ENCODE results near the gene GTPBP1. TPM values are rescaled to one million over a fixed set of nuclear protein-coding genes. Genes with fewer than 3 reads are reported as not detected.
A peak's percentile ranks its signal among the peaks of the same experiment; 100 is the strongest.

GTPBP1 gene
- total RNA-seq, 1 donor from 2014 or later = 19.3 TPM

- Histone ChIP-seq H3K27ac (ENCODE audit: low read depth, low read length) (peak within 1 kb of the TSS; percentile 97), H3K27me3 (ENCODE audit: control insufficient read depth in 3 of 3, insufficient read depth in 3 of 3, low read length in 3 of 3) (no peaks in the 10 kb centered on the region), H3K9me3 (ENCODE audit: control insufficient read depth in 3 of 3, low read length in 3 of 3) (no peaks in the 10 kb centered on the region), H3K4me3 (ENCODE audit: low read length in 3 of 3) (peak within 1 kb of the TSS; percentile 82 to 92 (median 88)), H3K9ac (ENCODE audit: low read depth in 1 of 3, low read length in 3 of 3) (peak within 1 kb of the TSS; percentile 89 to 97 (median 96)), H3K4me1 (ENCODE audit: control insufficient read depth in 3 of 3, insufficient read depth in 3 of 3, low read length in 3 of 3) (peaks cover 32 to 50% (median 49%) of the 10 kb centered on the region in 3 donors), H3K36me3 (ENCODE audit: control insufficient read depth in 3 of 3, insufficient read depth in 3 of 3, low read length in 3 of 3) (peaks cover 2 to 11% (median 7%) of the 10 kb centered on the region in 3 donors)
Measured at GRCh38 chr22:38700789-38701628, 4.7 kb upstream of the GTPBP1 start, which contains the start of gene JOSD1. TSS of gene JOSD1 (minus strand) at chr22:38700943. CDS start at chr22:38699987, 956 bp downstream.

- Histone ChIP-seq H3K9ac (ENCODE audit: low read depth in 1 of 3, low read length in 3 of 3) (peak overlapping the region; percentile 61 to 81 (median 76)), H3K27ac (ENCODE audit: low read depth, low read length) (peak overlapping the region; percentile 94), H3K27me3 (ENCODE audit: control insufficient read depth in 3 of 3, insufficient read depth in 3 of 3, low read length in 3 of 3) (no peaks in the 10 kb centered on the region), H3K36me3 (ENCODE audit: control insufficient read depth in 3 of 3, insufficient read depth in 3 of 3, low read length in 3 of 3) (peaks cover 1 to 2% (median 2%) of the 10 kb centered on the region in 3 donors), H3K4me3 (ENCODE audit: low read length in 3 of 3) (peak overlapping the region; percentile 60 to 85 (median 79)), H3K9me3 (ENCODE audit: control insufficient read depth in 3 of 3, low read length in 3 of 3) (no peaks in the 10 kb centered on the region), H3K4me1 (ENCODE audit: control insufficient read depth in 3 of 3, insufficient read depth in 3 of 3, low read length in 3 of 3) (peaks cover 34 to 48% (median 38%) of the 10 kb centered on the region in 3 donors)
Measured at GRCh38 chr22:38704654-38705234, 1.0 kb upstream of the GTPBP1 start.

GRCh38 chr22:38706101-38706900 lies 557 bp downstream of the GTPBP1 start:
- peak overlapping the region; percentile 94 for H3K27ac ChIP-seq (ENCODE audit: low read depth, low read length)
- peak overlapping the region; percentile 79 to 89 (median 88) for H3K9ac ChIP-seq (ENCODE audit: low read depth in 1 of 3, low read length in 3 of 3)
- H3K27me3 ChIP-seq (ENCODE audit: control insufficient read depth in 3 of 3, insufficient read depth in 3 of 3, low read length in 3 of 3) = no peaks in the 10 kb centered on the region
- no peaks in the 10 kb centered on the region for H3K9me3 ChIP-seq (ENCODE audit: control insufficient read depth in 3 of 3, low read length in 3 of 3)
- peaks cover 32 to 42% (median 34%) of the 10 kb centered on the region in 3 donors for H3K4me1 ChIP-seq (ENCODE audit: control insufficient read depth in 3 of 3, insufficient read depth in 3 of 3, low read length in 3 of 3)
- H3K4me3 ChIP-seq (ENCODE audit: low read length in 3 of 3) = peak overlapping the region; percentile 83 to 90 (median 83)
- peaks cover 2 to 8% (median 6%) of the 10 kb centered on the region in 3 donors for H3K36me3 ChIP-seq (ENCODE audit: control insufficient read depth in 3 of 3, insufficient read depth in 3 of 3, low read length in 3 of 3)

- H3K9ac ChIP-seq (ENCODE audit: low read depth in 1 of 3, low read length in 3 of 3) = peak overlapping the region; percentile 79 to 89 (median 88)
- H3K9me3 ChIP-seq (ENCODE audit: control insufficient read depth in 3 of 3, low read length in 3 of 3) = no peaks in the 10 kb centered on the region
- H3K4me3 ChIP-seq (ENCODE audit: low read length in 3 of 3) = peak overlapping the region; percentile 83 to 90 (median 83)
- H3K4me1 ChIP-seq (ENCODE audit: control insufficient read depth in 3 of 3, insufficient read depth in 3 of 3, low read length in 3 of 3) = peaks cover 28 to 38% (median 31%) of the 10 kb centered on the region in 3 donors
- peaks cover 2 to 8% (median 6%) of the 10 kb centered on the region in 3 donors for H3K36me3 ChIP-seq (ENCODE audit: control insufficient read depth in 3 of 3, insufficient read depth in 3 of 3, low read length in 3 of 3)
- H3K27ac ChIP-seq (ENCODE audit: low read depth, low read length) = peak overlapping the region; percentile 94
- H3K27me3 ChIP-seq (ENCODE audit: control insufficient read depth in 3 of 3, insufficient read depth in 3 of 3, low read length in 3 of 3) = no peaks in the 10 kb centered on the region
Measured at GRCh38 chr22:38706901-38707195, 1.1 kb downstream of the GTPBP1 start.

- Histone ChIP-seq H3K4me1 (ENCODE audit: control insufficient read depth in 3 of 3, insufficient read depth in 3 of 3, low read length in 3 of 3) (peaks cover 32 to 42% (median 34%) of the 10 kb centered on the region in 3 donors), H3K4me3 (ENCODE audit: low read length in 3 of 3) (peak overlapping the region; percentile 83 to 90 (median 83)), H3K27me3 (ENCODE audit: control insufficient read depth in 3 of 3, insufficient read depth in 3 of 3, low read length in 3 of 3) (no peaks in the 10 kb centered on the region), H3K27ac (ENCODE audit: low read depth, low read length) (no peak overlapping the region), H3K9ac (ENCODE audit: low read depth in 1 of 3, low read length in 3 of 3) (peak overlapping the region in 2 of 3 donors; percentile 79 to 89), H3K36me3 (ENCODE audit: control insufficient read depth in 3 of 3, insufficient read depth in 3 of 3, low read length in 3 of 3) (peaks cover 2 to 8% (median 6%) of the 10 kb centered on the region in 3 donors), H3K9me3 (ENCODE audit: control insufficient read depth in 3 of 3, low read length in 3 of 3) (no peaks in the 10 kb centered on the region)
Measured at GRCh38 chr22:38707346-38707745, 1.6 kb downstream of the GTPBP1 start.

GRCh38 chr22:38707984-38708383 lies 2.2 kb downstream of the GTPBP1 start:
- Histone ChIP-seq H3K27ac (ENCODE audit: low read depth, low read length) (no peak overlapping the region), H3K9ac (ENCODE audit: low read depth in 1 of 3, low read length in 3 of 3) (no peak overlapping the region), H3K27me3 (ENCODE audit: control insufficient read depth in 3 of 3, insufficient read depth in 3 of 3, low read length in 3 of 3) (no peaks in the 10 kb centered on the region), H3K4me3 (ENCODE audit: low read length in 3 of 3) (no peak overlapping the region), H3K36me3 (ENCODE audit: control insufficient read depth in 3 of 3, insufficient read depth in 3 of 3, low read length in 3 of 3) (peaks cover 2 to 12% (median 9%) of the 10 kb centered on the region in 3 donors), H3K9me3 (ENCODE audit: control insufficient read depth in 3 of 3, low read length in 3 of 3) (no peaks in the 10 kb centered on the region), H3K4me1 (ENCODE audit: control insufficient read depth in 3 of 3, insufficient read depth in 3 of 3, low read length in 3 of 3) (peaks cover 39 to 49% (median 40%) of the 10 kb centered on the region in 3 donors)

- Histone ChIP-seq H3K4me3 (ENCODE audit: low read length in 3 of 3) (no peak overlapping the region), H3K36me3 (ENCODE audit: control insufficient read depth in 3 of 3, insufficient read depth in 3 of 3, low read length in 3 of 3) (peaks cover 2 to 12% (median 9%) of the 10 kb centered on the region in 3 donors), H3K9ac (ENCODE audit: low read depth in 1 of 3, low read length in 3 of 3) (no peak overlapping the region), H3K4me1 (ENCODE audit: control insufficient read depth in 3 of 3, insufficient read depth in 3 of 3, low read length in 3 of 3) (peaks cover 45 to 61% (median 49%) of the 10 kb centered on the region in 3 donors), H3K27ac (ENCODE audit: low read depth, low read length) (no peak overlapping the region), H3K9me3 (ENCODE audit: control insufficient read depth in 3 of 3, low read length in 3 of 3) (no peaks in the 10 kb centered on the region), H3K27me3 (ENCODE audit: control insufficient read depth in 3 of 3, insufficient read depth in 3 of 3, low read length in 3 of 3) (no peaks in the 10 kb centered on the region)
Measured at GRCh38 chr22:38709306-38709705, 3.6 kb downstream of the GTPBP1 start.

- Histone ChIP-seq H3K27me3 (ENCODE audit: control insufficient read depth in 3 of 3, insufficient read depth in 3 of 3, low read length in 3 of 3) (no peaks in the 10 kb centered on the region), H3K9me3 (ENCODE audit: control insufficient read depth in 3 of 3, low read length in 3 of 3) (no peaks in the 10 kb centered on the region), H3K27ac (ENCODE audit: low read depth, low read length) (no peak overlapping the region), H3K4me3 (ENCODE audit: low read length in 3 of 3) (no peak overlapping the region), H3K36me3 (ENCODE audit: control insufficient read depth in 3 of 3, insufficient read depth in 3 of 3, low read length in 3 of 3) (peaks cover 5 to 12% (median 9%) of the 10 kb centered on the region in 3 donors), H3K9ac (ENCODE audit: low read depth in 1 of 3, low read length in 3 of 3) (no peak overlapping the region), H3K4me1 (ENCODE audit: control insufficient read depth in 3 of 3, insufficient read depth in 3 of 3, low read length in 3 of 3) (peaks cover 42 to 63% (median 53%) of the 10 kb centered on the region in 3 donors)
Measured at GRCh38 chr22:38710351-38710750, 4.6 kb downstream of the GTPBP1 start.

GRCh38 chr22:38710866-38711265 lies 5.1 kb downstream of the GTPBP1 start:
- Histone ChIP-seq H3K9me3 (ENCODE audit: control insufficient read depth in 3 of 3, low read length in 3 of 3) (no peaks in the 10 kb centered on the region), H3K27me3 (ENCODE audit: control insufficient read depth in 3 of 3, insufficient read depth in 3 of 3, low read length in 3 of 3) (no peaks in the 10 kb centered on the region), H3K9ac (ENCODE audit: low read depth in 1 of 3, low read length in 3 of 3) (no peak overlapping the region), H3K4me3 (ENCODE audit: low read length in 3 of 3) (no peak overlapping the region), H3K36me3 (ENCODE audit: control insufficient read depth in 3 of 3, insufficient read depth in 3 of 3, low read length in 3 of 3) (peaks cover 6 to 14% (median 11%) of the 10 kb centered on the region in 3 donors), H3K4me1 (ENCODE audit: control insufficient read depth in 3 of 3, insufficient read depth in 3 of 3, low read length in 3 of 3) (peaks cover 42 to 68% (median 57%) of the 10 kb centered on the region in 3 donors), H3K27ac (ENCODE audit: low read depth, low read length) (no peak overlapping the region)

All from skeletal muscle tissue (tissue), 4 donors.